Pons (tissue), 1 donor: ENCODE data around the gene ENHO.
"Not testable (repeated sequence)": the region's sequence is repeated elsewhere in the genome, so short reads cannot be mapped to it uniquely, and the experiment has no call there.

Source experiments
- DNase-seq: peaks from one replicate; pipeline ENCODE4 v3.0.0-alpha.2; 2016; ENCODE audit warnings: low spot score

The ENHO gene

DNA sequence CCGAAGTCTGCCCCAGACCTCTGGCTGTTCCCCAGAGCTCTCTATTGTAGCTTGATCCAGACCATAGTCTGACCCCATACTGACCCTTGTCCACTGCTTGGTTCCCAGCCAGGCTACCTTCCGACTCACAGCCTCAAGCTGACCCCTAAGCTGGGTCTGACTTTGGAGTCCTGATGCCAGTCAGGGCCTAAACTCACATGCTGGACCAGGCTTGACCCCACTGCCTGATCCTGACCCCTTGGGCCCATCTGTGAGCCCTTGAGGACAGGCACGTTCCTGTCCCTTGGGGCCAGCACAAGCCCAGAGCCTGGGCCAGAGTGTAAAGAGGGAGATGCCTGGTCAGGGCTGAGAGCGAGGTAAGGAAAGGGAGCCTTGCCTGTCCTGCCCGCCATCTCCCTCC, 32.7 kb upstream of the ENHO start:
- no peak for DNase-seq

GRCh38 chr9:34555002-34555348, 32.2 kb upstream of the ENHO start:
- DNase-seq: no peak

GRCh38 chr9:34554211-34555001, 31.6 kb upstream of the ENHO start:
- no peak for DNase-seq

DNA sequence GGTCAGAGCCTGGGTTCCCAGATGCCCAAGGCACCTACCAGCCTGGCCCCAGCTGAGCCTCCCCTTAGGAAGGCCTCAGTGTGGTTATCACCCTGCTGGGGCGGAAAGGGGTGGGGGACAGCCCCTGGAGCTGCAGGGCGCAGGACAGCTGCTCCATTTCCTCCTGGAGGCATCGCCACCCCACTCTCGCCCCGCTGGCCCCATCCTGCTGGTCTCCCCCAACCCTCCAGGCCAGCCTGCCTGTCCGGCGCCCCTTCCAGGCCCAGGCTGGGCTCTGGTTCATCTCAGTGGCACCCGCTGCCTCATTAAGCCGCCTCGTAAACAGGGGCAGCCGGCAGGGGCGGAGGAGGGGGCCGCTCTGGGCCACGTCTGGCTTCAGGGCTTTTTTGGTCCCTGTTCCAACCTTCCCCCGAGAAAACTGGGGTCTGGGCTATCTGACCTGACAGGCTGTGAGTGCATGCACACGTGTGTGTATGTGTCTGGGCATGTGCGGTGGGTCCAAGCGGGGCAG, 30.8 kb upstream of the ENHO start:
- no peak for DNase-seq

DNA sequence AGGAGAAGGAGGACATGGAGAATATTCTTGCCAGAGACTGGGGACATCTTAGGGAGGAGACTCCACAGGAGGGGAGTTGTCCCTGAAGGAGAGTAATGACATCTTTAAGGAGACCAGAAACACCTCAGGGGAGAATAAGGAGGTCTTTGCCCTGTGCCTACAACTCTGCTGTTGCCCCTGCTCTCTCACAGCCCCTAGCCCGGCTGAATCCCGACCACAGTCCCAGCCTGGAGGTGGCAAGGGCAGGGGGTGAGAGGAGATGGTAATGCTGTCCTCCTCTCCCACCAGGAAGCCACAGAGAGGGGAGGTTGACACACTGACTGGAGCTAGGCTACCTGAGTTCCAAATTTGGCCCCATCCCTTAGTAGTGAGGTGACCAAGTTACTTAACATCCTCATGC, 30.2 kb upstream of the ENHO start:
- no peak for DNase-seq

DNA sequence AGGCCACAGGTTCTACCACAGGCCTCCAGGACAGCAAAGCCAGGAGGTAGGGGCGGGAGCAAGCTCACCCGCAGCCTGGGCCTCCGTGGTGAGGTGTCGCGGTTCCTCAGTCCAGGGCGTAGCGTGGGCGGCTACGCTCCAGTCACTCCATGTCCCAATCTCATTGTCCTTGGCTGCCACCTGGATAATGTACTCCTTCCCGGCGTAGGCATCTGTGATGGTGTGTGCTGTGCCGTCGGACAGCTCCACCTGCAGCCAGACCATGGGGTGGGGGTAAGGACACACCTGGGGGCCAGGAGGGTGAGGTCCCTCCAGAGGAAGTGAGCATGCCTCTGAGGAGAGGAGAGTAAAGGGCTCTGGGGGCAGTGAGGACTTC, 29.8 kb upstream of the ENHO start:
- DNase-seq: no peak

GRCh38 chr9:34551751-34552605, 29.2 kb upstream of the ENHO start:
- DNase-seq: no peak

GRCh38 chr9:34550681-34551270, 28.0 kb upstream of the ENHO start:
- no peak for DNase-seq

GRCh38 chr9:34550016-34550680, 27.4 kb upstream of the ENHO start:
- DNase-seq: no peak

DNA sequence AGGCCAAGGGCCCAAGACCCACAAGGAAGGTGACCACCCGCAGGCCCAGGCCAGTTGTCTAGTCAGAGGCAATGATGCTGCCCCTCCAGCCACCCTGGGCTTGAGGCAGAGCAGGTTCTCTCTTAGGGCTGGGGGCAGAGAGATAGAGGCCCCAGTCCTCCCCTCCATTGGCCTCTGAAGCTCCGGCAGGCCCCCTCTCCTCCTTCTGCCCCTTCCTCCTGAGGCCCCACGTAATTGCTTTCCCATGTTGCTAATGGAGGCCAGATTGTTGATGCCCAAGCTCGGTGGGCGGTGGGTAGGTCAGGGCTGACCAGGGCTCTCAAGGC, 26.6 kb upstream of the ENHO start:
- no peak for DNase-seq

GRCh38 chr9:34547960-34548611, 25.3 kb upstream of the ENHO start:
- DNase-seq: peak; percentile 75

- peak; percentile 74 for DNase-seq
These were observed 24.3 kb upstream of the ENHO start for GRCh38 chr9:34546834-34547827.

- no peak for DNase-seq
These were observed 23.5 kb upstream of the ENHO start for GRCh38 chr9:34546102-34546833.

DNA sequence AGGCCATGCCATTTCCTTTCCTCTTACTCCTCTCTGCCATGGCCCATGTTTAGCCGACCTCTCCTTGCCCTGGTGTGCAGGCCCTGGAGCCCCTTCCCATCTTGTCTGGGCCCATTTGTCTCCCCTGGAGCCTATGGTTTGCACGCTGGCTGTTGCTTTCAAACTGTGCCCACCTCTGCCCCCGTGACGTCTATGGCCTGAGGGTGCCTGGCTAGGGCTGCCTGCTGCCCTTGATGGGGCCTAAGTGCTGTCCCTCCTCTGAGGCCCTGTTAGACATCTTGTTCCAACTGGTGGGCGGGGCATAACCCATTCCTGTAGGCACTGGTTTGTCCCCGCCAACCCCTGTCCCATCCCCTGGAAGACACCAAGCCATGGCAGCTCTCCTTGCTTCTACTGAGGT, 22.7 kb upstream of the ENHO start:
- DNase-seq: no peak

DNA sequence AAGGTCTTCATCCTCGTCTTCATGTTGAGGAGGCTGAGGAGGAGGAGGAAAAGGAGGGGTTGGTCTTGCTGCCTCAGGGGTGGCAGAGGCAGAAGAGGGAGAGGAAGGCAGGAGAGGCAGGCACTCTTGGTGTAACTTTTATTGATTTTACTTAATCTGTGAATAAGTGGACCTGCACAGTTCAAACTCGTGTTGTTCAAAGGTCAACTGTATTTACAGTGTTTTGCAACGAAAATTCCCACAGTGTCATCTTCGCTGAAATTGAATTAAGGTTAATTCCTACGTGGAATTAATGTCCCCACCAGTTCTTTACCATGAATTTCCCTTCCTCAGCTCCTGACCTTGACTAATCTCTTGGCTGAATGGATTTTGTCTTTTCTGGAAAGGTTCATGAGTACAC, 21.2 kb upstream of the ENHO start:
- no peak for DNase-seq

GRCh38 chr9:34541540-34541939, 18.8 kb upstream of the ENHO start:
- DNase-seq: no peak

- no peak for DNase-seq
These were observed 18.0 kb upstream of the ENHO start for GRCh38 chr9:34540827-34541226.

- DNase-seq: no peak
These were observed 13.9 kb upstream of the ENHO start for GRCh38 chr9:34536685-34537084.

DNA sequence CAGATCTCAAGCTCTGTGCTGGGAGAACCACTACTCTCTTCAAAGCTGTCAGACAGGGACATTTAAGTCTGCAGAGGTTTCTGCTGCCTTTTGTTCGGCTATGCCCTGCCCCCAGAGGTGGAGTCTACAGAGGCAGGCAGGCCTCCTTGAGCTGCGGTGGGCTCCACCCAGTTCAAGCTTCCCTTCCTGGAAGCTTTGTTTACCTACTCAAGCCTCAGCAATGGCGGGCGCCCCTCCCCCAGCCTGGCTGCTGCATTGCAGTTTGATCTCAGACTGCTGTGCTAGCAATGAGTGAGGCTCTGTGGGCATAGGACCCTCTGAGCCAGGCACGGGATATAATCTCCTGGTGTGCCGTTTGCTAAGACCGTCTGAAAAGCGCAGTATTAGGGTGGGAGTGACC, 9.3 kb upstream of the ENHO start:
- not testable (repeated sequence) for DNase-seq

GRCh38 chr9:34526026-34526425, 3.2 kb upstream of the ENHO start:
- DNase-seq: no peak
